ENCODE data around the gene CORO1C.
A peak's percentile ranks its signal among the peaks of the same experiment; 100 is the strongest.

Gene CORO1C

DNA sequence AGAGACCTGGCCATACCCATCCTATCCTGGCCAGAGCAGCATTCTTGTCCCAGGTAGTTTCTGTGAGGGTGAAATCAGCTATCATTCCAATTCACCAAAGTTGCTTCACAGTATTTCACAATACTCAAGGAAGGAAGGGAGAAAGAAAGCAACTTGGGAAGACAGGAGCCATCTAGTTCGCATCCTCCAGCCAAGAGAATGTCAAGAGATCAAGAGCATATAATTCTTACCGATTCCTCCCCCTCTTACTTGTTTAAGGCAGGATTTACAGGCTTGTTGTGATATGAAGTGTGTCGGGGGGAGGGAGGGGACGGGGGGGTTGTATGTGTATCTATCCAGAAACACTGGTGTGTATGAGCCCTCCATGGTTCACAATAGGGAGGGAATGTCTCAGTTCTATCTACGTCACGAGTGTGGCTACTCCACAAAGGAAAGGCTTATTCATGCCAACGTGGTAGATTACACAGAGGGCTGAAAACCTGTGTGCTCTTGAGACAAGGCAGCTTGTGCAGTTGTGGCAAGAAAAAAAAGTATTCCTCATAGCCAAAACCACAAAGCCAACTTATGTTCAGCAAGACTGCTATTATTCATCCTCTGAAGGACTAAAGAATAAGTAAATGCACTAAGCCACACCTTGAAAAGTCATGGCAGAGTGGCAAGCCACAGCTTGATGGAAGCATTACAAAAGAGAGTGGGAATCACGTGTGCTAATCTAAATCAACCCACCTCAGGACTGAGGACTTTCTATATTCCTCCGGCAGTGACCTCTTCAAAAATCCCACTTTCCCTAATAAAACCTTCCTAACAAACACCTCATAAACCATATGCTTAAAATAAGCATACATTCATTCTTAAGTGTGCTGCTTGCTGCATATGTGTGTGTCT is 35.0 kb downstream of the CORO1C start:
- peak; percentile 36 for DNase-seq (ENCODE audit: low read depth)

DNA sequence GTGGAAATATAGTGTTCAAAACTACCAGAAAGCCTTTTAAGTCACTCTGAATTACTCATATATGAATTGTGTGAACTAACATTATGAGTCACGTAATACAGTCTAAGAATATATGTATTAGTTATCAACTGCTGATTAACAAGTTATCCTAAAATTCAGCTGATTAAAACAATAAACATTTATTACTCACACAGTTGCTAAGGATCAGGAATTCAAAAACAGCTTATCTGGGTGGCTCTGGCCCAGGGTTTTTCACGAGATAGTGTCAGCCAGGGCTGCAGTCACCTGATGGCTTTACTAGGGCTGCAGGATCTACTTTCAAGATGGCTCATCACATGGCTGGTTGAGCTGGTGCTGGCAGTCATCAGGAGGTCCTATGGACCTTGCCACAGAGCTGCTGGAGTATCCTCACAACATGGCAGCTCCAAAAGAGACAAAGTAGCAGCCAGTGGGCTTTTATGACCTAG is 36.5 kb downstream of the CORO1C start:
- DNase-seq (ENCODE audit: low read depth) = no peak

DNA sequence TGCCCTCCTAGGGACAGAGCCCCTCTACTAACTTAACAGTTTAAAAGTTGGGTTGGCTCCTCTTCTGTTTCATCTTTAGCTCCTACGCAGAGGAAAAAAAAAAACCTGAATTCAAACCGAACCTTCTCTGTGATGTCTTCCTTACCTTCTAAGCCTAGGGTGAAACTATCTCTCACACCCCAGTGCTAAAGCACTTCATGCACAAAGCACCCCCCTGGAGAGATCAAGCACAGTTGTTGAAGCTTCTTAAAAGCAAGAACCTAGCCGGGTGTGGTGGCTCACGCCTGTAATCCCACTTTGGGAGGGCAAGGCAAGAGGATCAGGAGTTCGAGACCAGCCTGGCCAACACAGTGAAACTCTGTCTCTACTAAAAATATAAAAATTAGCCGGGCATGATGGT is 37.6 kb downstream of the CORO1C start:
- no peak for DNase-seq (ENCODE audit: low read depth)

DNA sequence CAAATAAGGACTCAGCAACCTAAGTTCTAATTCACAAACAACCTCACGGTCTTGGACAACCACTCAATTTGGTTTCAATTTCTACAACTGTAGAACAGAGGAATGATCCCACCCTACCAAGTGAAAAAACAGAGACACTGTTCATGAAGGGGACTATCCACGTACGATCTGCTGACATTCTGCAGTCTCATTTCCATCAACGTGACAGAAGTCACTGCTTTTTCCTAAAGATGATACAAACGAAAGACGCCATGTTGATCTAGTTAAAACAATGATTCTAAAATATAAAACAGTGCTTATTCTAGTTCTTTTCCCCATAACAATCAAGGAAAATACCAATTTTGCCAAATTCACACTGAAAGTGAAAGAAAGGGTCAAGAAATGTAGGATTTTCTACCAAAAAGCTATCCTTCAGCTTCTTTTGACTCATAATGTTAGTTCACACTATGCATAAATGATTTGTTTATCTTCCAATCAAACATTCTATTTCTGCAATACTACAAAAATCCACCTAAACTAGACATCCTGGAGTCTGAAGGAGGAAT is 38.1 kb downstream of the CORO1C start:
- DNase-seq (ENCODE audit: low read depth) = no peak

DNA sequence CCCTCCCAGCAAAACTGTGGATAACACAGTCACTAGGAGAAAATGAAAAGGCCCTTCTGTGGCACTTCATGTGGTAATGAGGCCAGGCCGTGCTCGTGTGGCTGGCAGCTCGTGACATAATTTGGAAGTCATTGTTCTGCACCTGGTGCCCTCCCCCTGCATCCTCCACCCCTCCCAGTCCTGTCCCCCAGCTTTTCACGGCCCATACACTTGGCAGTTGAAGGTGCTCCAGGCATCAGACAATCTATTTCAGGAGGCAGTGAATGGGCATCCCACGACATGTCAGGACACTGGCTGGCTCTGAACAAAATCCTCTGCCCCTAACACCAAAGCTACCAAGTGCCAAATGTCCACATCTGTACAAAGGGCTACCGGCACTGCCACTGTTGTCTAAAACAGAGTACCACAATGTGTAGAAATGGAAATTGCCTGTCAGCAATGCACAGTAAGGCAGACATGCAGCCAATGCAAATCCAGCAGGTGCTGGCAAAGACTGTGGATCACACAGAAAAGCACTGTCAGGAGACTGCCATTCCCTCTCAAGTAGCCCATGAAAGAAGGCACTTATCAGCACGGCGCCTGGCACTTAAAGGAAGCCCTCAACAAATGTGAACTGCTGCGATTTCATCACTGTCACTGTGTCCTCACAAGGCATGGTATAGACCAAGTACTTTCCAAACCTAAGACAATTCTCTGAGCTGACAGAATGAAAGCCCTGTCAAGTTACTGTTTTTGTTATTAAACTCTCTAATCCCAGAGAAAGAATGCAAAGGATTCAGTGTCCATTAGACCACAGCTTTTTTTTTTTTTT is 39.1 kb downstream of the CORO1C start:
- no peak for DNase-seq (ENCODE audit: low read depth)

DNA sequence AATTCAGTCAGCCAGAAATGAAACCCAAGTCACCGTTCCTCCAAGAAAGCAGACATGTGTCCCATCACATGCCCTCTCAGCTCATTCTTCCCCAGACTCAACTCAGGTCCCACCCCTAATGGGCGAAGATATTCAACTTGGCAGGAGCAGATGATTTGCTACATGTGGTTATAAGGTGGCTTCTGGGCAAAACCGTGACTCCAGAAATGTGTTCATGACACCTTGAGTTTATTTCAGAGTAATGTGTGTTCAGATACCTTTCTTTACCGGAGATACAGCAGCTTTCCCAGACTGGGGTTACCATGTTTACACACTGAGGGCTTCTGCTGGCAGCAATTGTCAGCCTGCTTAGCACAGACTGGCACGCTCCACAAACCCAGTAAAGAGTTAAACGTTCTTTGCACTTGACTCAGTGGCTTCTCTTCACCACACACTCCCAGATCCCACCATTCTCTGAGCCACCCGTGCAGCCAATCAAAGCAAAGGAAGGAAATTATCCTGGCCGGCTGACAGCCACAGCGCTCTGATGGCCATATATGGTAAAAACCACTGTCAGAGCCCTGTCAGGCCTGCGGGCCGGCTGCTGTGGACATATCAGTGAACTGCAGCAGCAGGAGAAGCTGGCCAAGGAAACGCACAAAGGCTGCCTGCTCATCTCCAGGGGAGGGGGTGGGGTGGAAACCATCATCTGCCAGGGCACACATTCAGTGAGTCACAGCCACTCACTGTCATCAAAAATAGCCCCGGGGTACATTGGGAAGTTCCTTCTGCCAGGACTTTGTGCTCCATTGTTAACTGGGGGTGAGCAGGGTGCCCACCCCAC is 39.9 kb downstream of the CORO1C start:
- peak; percentile 76 for DNase-seq (ENCODE audit: low read depth)

DNA sequence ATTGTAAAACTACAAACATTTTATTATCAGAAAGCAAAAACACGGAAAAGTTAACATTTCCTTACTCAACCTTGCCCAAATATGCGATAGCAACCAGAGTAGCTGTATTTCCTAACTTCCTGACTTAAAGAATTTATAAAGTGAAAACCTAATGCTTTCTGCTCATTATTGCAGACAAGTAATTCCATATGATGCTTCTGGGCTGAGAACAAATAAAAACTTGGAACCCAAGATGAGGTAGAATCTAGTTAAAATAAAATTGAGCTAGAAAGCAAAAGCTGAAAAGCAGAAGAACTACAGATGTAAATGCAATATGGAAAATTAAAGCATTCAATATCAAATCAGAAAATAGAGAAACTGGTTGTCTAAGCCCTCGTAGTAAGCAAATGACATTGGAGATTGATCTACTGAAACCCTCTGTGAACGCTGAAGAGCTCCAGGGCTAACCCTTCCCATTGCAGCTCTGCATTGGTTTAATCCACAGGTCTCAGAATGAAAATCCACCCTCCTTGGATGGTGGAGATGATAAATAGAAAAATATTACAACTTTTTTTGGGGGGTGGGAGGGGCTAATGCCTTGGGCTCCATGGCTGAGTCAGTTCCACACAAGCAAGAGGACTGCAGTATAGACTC is 40.7 kb downstream of the CORO1C start:
- DNase-seq (ENCODE audit: low read depth) = no peak

DNA sequence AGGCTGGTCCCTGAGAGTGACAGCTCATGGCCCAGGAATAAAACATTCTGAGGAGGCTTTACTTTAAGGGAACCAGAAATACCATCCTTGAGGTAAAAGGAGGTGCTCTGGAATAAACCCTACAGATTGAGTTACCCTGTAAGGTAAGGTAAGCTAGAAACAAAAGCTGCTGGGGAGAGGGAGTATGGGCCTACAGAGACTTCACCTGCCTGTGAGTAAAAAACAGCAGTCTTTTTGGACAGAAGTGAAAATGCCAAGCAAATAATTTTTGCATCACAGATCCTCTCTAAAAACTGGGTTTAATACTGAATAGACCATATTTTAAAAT is 41.2 kb downstream of the CORO1C start:
- no peak for DNase-seq (ENCODE audit: low read depth)

DNA sequence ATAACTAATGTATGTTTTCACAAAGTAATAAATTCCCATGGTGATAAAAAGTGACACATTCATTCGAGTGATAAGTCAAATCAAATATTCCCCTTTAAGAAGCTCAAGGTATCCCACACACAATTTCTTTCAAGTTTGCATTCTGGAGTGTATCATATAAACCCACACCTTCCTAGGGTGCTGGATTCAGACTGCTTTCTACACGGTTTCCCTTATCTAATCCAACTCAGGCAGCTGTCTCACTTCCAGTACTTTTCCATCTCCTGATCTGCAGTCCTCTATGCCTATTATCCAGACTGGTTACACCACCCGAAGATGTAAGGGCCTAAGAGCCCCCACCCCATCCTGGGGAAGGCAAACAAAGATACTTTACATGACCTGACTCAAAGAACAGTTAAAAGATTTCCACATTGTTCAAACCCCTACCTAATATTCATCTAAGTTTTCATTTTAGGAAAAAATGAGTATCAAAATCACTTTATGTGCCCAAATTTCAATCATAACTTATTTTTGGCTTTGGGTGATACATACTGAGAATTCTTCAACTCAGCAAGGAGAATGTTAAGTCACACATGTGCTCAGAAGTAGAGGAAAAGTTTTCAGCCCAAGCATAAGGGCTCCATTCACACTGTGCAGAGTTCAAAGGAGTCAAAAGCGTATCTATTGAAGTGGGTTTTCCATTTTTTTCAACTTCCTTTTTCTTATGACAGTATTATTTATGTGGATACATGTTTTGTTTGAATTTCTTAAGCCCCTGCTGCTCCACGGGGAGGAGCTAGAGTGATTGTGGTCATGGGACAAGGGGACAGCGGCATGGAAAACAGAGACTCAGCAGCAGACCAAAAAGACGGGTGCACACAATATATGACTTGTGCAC is 41.8 kb downstream of the CORO1C start:
- peak; percentile 30 for DNase-seq (ENCODE audit: low read depth)

DNA sequence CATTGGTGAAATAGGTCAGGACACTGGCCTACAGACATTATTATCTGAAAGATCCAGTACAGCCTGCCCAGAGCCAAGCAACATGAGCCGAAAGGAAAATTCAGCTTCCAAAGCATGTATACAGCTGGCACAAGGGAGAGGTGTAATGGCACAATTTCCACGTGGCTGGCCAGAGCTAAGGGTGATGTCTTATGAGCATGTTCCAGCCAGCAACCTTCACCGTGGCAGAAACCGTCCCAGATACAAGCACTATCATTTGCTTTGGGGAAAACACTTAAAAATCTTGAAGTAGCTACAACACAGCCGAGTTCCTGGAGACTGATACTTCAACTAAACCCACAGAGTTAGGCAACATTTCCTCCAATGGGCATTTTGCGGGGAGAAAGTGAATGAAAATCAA is 44.5 kb downstream of the CORO1C start:
- no peak for DNase-seq (ENCODE audit: low read depth)

DNA sequence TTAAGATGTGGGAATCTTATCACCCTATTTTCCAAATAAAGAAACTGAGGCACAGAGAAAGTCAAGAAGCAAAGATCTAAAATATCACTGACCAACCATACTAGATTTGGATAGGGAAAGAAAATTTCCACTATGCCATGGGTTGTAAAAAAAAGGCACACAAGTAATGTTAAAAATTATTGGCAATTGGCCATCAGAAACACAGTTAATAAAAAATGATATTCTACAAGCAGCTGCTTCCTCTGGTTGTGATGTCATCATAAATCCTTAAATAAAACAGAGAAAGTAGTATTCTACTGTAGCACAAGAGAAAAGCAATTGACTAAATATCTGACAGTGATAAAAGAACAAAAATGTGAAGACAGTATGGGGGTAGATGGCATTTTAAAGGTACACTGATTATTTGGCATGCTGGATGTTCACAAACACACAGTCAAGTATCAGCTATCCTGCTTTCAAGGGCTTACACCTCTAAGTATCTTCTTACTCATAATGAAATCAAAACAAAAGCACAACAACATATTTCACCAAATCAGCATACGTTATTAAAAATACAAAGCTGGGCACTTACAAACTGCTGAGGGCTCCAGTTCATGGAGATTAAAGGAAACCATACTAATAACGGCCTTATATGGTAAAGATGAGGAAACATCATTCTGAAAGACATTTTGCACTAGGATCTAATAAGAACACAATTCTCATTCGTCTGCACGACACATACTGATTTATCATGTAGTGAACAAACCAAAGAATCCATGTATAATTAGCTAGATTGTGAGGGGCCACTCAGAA is 45.7 kb downstream of the CORO1C start:
- DNase-seq (ENCODE audit: low read depth) = no peak

DNA sequence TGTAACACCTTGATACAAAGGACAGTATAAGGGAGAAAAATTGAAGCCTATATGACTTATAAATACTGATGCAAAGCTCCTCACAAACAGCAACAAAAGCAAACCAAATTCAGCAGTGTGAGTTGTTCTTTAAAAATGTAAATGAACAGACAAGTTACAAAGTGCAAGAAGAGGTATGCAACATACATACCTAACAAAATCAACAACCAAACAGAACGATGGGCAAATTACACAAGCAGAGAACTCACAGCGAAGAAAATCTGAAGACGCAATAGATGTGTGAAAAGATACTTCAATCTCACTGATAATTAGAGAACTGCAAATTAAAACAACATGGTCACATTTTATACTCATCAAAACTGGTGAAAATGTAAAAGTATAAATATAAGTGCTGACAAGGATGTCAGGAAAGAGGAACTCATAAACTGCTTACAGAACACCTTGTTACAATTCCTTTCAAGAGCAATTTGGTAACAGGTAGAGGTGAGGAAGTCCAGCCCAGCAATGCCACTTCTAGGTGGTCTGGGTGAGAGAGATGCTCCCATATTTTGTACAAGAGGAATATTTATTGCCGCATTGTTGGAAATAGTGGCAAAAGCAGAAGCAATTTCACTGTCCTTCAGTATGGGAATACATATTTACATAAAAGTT is 47.3 kb downstream of the CORO1C start:
- no peak for DNase-seq (ENCODE audit: low read depth)

DNA sequence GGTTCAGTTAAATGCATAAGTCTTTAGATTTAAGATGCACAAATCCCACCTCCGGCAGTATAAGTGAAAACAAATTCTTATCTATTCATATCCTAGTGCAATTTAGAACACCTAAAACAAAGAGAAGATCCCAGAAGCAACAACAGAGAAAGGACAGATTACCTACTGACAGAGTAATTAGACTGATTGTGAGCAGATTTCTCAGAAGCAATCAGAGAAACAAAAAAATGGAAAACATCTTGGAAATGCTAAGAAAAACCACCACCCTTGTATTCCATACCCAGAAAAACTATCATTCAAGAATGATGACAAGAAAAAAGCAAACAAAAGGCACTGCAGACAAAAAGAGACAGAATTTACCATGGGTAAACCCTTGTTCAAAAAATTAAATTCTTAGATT is 50.0 kb downstream of the CORO1C start:
- DNase-seq (ENCODE audit: low read depth) = no peak

DNA sequence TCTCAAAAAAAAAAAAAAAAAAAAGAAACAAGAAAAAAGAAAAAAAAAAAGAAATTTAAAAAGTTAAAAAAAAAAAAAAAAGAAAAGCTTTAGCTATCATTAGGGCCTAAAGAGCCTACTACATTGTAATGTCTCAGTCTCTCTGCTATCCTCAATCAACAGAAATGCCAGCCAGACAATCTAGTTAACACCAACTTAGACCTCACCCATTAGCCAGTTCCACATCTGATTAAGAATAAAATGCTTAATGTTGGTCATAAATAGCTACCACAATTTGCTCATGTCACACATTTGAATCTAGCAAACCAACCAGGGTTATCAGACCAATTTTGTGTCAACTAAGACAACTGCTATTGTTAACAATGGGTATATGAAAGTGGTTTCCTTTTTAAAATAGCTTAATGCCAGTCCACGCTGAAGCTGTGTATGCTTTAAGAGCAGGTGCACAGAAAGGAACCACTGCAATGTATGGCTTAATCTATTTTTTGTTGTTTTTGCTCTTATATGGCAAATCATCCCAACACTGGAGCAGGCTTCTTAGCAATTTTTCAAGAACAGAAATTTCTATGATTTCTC is 52.1 kb downstream of the CORO1C start:
- DNase-seq (ENCODE audit: low read depth) = no peak

DNA sequence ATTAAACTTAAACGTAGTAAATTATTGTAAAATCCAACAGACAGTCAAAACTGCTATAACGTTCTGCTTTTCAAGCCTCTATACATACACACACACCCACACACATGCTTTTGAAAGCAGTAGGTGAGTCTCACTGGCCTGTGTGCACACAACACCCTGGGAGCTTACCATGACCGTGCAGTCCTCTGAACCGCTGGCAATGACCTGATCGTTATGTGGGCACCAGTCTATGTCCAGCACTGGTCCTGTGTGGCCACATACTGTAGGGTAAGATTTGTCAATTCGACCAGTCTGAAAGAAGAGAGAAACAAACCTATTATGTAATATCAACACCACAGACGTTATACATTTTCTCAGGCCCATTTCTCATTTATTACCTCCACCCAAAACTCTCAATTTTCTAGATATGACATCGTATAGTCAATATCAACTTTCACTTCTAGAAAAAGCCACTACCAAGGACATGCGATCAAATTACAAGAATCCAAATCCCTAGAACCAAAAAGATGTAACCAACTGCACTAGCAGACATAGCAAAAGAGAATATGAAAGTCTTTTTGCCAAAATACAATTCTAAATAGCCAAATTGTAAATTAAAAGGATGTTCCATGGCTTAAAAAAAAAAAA is 53.1 kb downstream of the CORO1C start:
- DNase-seq (ENCODE audit: low read depth) = no peak

DNA sequence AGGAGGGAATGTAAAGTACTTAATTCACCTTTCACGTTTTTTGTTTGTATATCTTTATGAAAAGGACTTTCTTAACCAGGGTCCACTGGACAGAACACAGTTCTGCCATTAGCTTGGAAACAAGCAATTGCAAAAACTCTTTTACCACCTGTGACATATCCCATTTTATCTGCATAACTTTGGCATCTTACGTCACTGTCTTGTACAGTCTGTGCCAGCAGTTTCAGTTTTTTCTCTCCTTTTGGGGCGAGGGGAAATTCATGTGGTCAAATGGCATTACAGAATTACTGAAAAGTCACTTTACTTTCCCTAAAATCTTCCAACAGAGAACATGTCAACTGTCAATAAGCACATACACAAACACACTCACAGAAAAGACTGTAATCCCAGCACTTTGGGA is 53.9 kb downstream of the CORO1C start:
- no peak for DNase-seq (ENCODE audit: low read depth)

DNA sequence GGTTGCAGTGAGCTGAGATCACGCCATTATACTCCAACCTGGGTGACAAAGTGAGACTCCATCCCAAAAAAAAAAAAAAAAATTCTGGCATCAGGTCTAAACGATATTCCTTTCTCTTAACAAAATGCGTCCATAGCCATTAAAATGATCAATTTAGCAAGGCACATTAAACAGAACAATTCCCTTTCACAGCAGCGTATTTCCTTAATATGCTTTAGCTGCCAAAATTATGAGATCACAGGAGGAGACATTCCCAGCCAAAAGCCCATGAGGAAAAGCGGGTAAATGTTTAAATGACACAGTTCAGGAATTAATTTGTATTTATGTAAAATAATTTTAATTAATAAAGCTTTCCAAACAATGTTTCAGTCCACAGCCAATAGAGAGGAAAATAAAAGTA is 54.6 kb downstream of the CORO1C start:
- no peak for DNase-seq (ENCODE audit: low read depth)

DNA sequence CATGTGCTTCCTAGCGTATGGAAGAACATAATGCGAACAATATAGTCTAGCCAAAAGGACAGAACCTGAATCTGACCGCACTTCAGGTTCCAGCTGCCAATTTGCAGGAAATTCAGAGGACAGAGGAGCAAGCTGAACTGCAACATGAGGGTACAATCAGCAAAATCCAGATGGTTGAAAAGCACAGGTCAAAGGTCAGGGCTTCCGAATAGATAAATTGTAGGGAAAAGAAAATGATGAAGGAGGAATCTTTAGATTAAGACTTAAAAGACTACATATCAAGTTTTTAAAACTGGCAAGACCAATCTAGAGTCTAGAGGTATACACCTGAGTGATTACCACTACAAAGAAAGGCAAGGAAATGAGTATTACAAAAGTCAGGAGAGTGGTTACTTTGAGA is 55.5 kb downstream of the CORO1C start:
- no peak for DNase-seq (ENCODE audit: low read depth)

DNA sequence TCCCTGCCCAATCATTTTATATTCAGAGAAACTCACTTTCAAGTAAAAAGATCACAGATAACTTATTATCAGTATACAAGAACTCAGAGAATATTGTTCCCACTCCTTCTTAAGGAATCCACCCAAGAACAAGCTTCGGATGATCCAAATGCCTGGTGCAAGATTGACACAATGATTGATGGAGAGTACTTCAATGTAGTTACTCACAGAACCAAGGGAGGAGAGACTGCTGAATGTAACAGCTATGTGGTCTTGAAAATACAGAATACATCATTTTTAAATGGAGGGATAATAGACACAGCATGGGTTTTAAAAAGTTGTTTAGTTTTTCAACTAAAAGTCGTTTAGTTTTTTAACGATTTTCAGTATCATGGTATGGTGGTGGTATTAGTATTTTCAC is 59.3 kb downstream of the CORO1C start:
- DNase-seq (ENCODE audit: low read depth) = no peak

Data from activated T-cell treated with anti-CD3 and anti-CD28 coated beads for 24 hours (primary cell).